NOMO-1 treated with dmso at 0.1 percent for 144 hours (cell line): ENCODE measurements around the gene OSER1.
A peak's percentile ranks its signal among the peaks of the same experiment; 100 is the strongest.
"Not testable (repeated sequence)": the region's sequence is repeated elsewhere in the genome, so short reads cannot be mapped to it uniquely, and the experiment has no call there.

ENCODE experiments used
- DNase-seq: peaks from one replicate; lab custom pipeline; 2025; ENCODE audit not compliant: unreplicated experiment; lab: John Stamatoyannopoulos, UW

Gene OSER1

DNA sequence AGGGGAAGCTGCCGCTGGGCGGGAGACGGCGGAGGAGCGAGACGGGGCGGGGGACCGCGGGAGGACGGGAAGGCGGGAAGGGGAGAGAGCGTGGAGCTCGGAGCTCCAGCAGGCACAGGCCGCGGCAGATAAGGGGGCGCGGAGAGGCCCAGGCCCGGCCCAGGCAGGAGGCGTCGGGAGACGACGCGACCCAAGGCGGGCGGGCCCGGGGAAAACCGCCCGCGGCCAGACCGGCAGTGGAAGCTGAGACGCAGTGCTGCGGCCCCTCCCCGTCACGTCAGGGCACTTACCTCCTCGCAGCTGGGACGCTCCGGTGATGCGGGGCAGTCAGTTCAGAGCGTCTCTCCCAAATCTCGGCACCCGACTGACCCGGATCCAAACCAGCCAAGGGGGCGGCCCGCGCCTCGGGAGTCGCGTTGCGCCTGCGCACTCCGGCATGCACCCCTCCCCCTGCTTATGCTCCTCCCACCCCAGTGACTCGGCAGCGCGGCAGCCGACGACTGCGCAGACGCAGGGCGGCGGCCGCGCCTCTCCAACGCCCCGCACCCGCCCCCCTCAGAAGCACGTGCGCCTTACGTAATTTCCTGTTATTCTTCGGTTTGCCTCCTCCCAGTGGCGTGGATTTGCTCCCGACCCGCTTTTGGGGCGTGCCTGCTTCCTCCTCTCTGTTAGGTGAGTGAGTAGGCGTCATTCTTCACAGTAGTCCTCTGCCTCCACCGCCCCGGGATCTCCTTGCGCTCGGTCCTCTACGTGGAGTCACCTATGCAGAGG lies at the start of gene OSER1:
Gene OSER1 (minus strand): TSS at position 366 of the 771 bp plus-strand sequence. CDS start 3,814 bp downstream, outside the sequence.
- peak; percentile 98 for DNase-seq

DNA sequence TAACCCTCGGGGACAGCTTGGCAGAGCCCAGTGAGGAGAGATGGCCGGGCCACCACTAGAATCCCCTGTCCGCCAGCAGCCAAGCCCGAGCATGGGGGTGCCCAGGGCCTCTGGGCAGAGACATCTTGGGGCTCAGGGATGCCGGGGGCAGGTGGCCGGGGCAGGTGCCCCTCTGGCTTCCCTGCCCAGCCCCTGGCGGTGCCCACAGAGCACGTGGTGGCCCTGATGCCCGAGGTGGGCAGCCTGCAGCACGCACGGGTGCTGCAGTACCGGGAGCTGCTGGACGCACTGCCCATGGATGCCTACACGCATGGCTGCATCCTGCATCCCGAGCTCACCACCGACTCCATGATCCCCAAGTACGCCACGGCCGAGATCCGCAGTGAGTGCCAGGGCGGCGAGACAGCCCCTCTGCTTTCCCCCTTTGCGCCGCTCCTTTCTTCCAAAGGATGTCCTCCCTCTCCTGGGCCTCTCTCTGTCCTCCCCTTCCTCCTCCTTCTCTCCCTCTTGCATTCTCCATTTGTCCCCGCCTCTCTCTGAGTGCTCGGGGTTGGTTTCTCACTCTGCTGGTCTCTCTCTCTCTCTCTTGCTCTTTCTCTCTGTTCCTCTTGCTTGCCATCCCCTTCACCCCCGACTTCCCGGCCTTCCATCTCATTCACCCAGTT lies 47.8 kb upstream of the OSER1 start:
- DNase-seq: no peak

- DNase-seq: no peak
Observed at GRCh38 chr20:44256961-44257360, 46.4 kb upstream of the OSER1 start.

GRCh38 chr20:44255942-44256341 lies 45.4 kb upstream of the OSER1 start:
- no peak for DNase-seq

GRCh38 chr20:44254073-44254472 lies 43.5 kb upstream of the OSER1 start:
- no peak for DNase-seq

DNA sequence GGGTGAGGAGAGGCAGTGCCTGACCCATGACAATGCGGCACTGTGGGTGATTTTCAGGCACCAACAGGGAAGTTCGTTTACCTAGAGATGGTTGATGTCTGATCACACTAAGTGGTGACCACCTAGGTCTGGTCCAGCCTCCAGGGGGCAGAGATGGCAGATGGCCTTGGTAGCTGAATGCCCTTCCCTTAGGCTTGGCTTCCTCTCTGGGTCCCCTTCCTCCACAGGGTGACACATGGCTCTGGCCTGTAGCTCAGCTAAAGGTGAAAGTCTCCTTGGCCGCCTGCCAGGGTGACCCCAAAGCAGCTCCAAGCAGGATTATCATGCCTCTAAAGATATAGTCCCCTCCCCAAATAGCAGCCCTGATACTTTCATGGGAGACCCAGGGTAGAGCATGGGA lies 43.0 kb upstream of the OSER1 start:
- DNase-seq: no peak

DNA sequence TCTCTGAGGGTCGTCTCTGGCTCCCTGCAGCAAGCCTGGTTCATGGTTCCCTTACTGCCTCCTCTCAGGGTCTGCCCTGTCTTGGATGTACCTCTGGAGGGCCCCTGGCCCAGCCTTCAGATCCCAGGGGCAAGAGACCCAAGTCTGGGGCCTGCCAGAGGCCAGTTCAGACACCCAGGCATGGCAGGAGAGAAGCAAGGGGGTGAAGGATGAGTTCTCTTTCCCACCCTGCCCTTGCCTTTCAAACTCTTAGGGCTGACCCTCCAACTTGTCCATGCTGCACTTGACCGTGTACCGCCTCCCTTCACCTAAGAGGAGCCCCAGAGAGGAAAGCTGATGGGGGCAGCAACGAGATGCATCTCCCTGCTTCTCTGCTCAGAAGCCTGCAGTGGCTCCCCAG lies 40.7 kb upstream of the OSER1 start:
- no peak for DNase-seq

DNA sequence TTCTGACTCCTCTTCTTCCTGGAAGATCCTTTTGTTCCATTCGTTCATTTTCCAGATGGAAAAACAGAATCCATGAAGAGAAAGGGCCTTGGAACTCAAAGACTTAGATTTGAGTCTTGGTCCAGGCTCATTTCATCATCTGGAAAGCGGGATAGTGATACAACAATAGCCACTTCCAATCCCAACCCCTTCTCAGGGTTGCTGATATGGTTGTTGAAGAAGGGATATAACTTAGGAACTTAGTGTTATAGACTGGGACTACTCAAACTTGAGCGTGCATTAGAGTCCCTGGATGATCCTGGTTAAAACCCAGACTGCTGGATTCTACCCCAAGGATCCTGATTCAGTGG lies 37.8 kb upstream of the OSER1 start:
- DNase-seq: no peak

- no peak for DNase-seq
Observed at GRCh38 chr20:44247586-44248409, 37.2 kb upstream of the OSER1 start.

GRCh38 chr20:44247131-44247571 lies 36.6 kb upstream of the OSER1 start, which contains the start of gene GDAP1L1:
GDAP1L1 (plus strand) TSS chr20:44247308; CDS start chr20:44247335, 27 bp downstream.
- no peak for DNase-seq

GRCh38 chr20:44245977-44246376 lies 35.4 kb upstream of the OSER1 start:
- no peak for DNase-seq

DNA sequence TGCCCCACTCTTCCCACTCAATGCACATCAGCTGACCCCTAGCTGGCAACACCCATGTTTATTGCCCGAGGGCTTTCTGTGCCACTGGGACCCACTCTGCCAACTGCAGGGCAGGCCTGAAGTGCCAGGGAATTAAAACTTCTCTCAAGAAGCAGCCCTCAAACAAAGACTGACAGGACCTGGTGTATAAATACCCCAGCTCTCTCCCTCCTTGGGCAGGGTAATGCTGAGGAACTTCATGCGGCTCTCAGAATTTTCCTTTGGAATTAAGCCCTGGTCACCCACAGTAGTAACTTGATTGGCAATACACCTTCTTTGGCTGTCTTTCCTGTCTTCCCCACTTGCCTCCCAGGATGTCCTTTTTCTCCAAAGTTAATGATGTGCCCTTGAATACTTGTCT lies 31.2 kb upstream of the OSER1 start:
- no peak for DNase-seq

GRCh38 chr20:44236840-44237239 lies 26.3 kb upstream of the OSER1 start:
- DNase-seq: not testable (repeated sequence)

GRCh38 chr20:44235702-44236101 lies 25.1 kb upstream of the OSER1 start:
- DNase-seq: no peak

DNA sequence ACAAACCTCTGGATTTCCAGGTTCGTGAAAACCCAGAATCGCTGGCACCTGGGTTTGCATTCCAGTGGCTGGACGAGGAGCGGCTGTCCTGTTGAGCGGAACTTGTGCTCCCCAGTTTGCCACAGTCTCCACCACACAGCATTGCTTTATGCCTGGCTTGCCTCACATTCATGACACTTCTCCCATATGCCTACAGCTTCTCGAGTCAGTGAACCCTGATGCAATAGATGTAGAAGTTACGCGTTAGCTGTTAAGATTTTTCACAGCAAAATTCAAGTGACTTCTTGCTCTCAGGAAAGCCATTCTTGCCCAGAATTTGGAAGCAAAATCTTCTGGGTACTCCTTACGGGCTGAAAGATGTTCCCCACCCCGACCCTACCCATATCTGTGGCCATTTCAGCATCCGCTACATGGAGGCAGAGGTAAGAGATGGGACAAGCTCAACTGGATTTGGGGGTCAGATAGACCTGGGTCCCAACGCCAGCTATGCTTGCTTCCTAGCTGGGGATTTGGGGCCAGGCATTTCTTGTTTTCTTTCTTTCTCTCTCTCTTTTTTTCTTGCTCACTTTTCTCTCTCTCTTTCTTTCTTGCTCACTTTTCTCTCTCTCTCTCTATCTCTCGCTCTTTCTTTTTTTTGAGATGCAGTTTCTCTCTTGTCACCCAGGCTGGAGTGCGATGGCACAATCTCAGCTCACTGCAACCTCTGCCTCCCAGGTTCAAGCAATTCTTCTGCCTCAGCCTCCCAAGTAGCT lies 24.2 kb upstream of the OSER1 start:
- no peak for DNase-seq

- DNase-seq: no peak
Observed at GRCh38 chr20:44233436-44234016, 23.0 kb upstream of the OSER1 start.

- DNase-seq: not testable (repeated sequence)
Observed at GRCh38 chr20:44232469-44232856, 21.9 kb upstream of the OSER1 start.

GRCh38 chr20:44231713-44232468 lies 21.3 kb upstream of the OSER1 start:
- no peak for DNase-seq

- DNase-seq: no peak
Observed at GRCh38 chr20:44231193-44231592, 20.6 kb upstream of the OSER1 start.
